Frontal cortex (tissue), 4 donors: ENCODE data around the gene ADAMTS8. TPM values are rescaled to one million over a fixed set of nuclear protein-coding genes. Genes with fewer than 3 reads are reported as not detected.

Experiments
- DNase-seq, 2 donors: peaks; one replicate each; pipeline ENCODE4 v3.0.0; 2012; ENCODE audit warnings: low spot score in 2 of 2
- FAIRE-seq: peaks from 2 replicates; lab custom pipeline; 2012; peaks lifted over from hg19 to GRCh38; lab: Jason Lieb, UNC
- total RNA-seq: library from RNA; depleted of rRNA; stranded (reverse); fragments of >200 nt; gene quantifications from one replicate; pipeline ENCODE4 v1.2.3, GENCODE V29; 2014
- donor health status: control.
- donor health status: control.
- donor health status: control.

Gene ADAMTS8
- total RNA-seq, 1 donor from 2014 or later: 2.4 TPM

- FAIRE-seq (no peak), DNase-seq (no peak)
Observed at GRCh38 chr11:130405428-130405827, 23.0 kb downstream of the ADAMTS8 start.

GRCh38 chr11:130404727-130405126 is 23.7 kb downstream of the ADAMTS8 start:
- no peak for DNase-seq
- FAIRE-seq: no peak

- FAIRE-seq (no peak), DNase-seq (no peak)
Observed at GRCh38 chr11:130403967-130404366, 24.4 kb downstream of the ADAMTS8 start.

- DNase-seq (no peak), FAIRE-seq (no peak)
Observed at GRCh38 chr11:130403271-130403804, 25.1 kb downstream of the ADAMTS8 start.

GRCh38 chr11:130402570-130402969 is 25.8 kb downstream of the ADAMTS8 start:
- FAIRE-seq: no peak
- no peak for DNase-seq

- DNase-seq (no peak), FAIRE-seq (no peak)
Observed at GRCh38 chr11:130400781-130401483, 27.5 kb downstream of the ADAMTS8 start.

GRCh38 chr11:130399196-130399595 is 29.2 kb downstream of the ADAMTS8 start:
- FAIRE-seq: no peak
- DNase-seq: no peak

- FAIRE-seq (no peak), DNase-seq (no peak)
Observed at GRCh38 chr11:130397780-130398179, 30.6 kb downstream of the ADAMTS8 start.

GRCh38 chr11:130396965-130397364 is 31.4 kb downstream of the ADAMTS8 start:
- DNase-seq: no peak
- no peak for FAIRE-seq

- DNase-seq (no peak), FAIRE-seq (no peak)
Observed at GRCh38 chr11:130394615-130395014, 33.8 kb downstream of the ADAMTS8 start.

GRCh38 chr11:130391711-130392110 is 36.7 kb downstream of the ADAMTS8 start:
- DNase-seq (no peak), FAIRE-seq (no peak)

GRCh38 chr11:130390071-130390758 is 38.2 kb downstream of the ADAMTS8 start:
- peak; percentile 37 to 65 for DNase-seq
- peak; percentile 77 for FAIRE-seq

GRCh38 chr11:130389335-130389935 is 39.0 kb downstream of the ADAMTS8 start:
- FAIRE-seq: no peak
- no peak for DNase-seq

GRCh38 chr11:130388607-130389205 is 39.7 kb downstream of the ADAMTS8 start:
- FAIRE-seq (no peak), DNase-seq (no peak)

- FAIRE-seq: no peak
- no peak for DNase-seq
Observed at GRCh38 chr11:130386056-130386455, 42.4 kb downstream of the ADAMTS8 start.

GRCh38 chr11:130383344-130384211 is 44.8 kb downstream of the ADAMTS8 start:
- FAIRE-seq (no peak), DNase-seq (no peak)

- DNase-seq: no peak
- FAIRE-seq: no peak
Observed at GRCh38 chr11:130381317-130381716, 47.1 kb downstream of the ADAMTS8 start.

- FAIRE-seq: no peak
- no peak for DNase-seq
Observed at GRCh38 chr11:130380778-130381177, 47.6 kb downstream of the ADAMTS8 start.

GRCh38 chr11:130379276-130379675 is 49.1 kb downstream of the ADAMTS8 start:
- no peak for FAIRE-seq
- no peak for DNase-seq
